C4-2B (cell line): ENCODE measurements around the gene RAD23B.

Source experiments
- H3K27ac ChIP-seq: fragments of 450-650 bp; 2 replicates; pipeline ENCODE4 v1.5.1; 2017
- ZFX ChIP-seq: fragments of 450-650 bp; IDR thresholded peaks from 2 replicates; pipeline ENCODE4 v1.6.1; 2017
- TF ChIP-seq, protein P1 (sequence below): fragments of 450-650 bp; conservative IDR thresholded peaks from 2 replicates; pipeline ENCODE4 v1.5.1; 2017; ENCODE audit warnings: mild to moderate bottlenecking

Gene RAD23B

DNA sequence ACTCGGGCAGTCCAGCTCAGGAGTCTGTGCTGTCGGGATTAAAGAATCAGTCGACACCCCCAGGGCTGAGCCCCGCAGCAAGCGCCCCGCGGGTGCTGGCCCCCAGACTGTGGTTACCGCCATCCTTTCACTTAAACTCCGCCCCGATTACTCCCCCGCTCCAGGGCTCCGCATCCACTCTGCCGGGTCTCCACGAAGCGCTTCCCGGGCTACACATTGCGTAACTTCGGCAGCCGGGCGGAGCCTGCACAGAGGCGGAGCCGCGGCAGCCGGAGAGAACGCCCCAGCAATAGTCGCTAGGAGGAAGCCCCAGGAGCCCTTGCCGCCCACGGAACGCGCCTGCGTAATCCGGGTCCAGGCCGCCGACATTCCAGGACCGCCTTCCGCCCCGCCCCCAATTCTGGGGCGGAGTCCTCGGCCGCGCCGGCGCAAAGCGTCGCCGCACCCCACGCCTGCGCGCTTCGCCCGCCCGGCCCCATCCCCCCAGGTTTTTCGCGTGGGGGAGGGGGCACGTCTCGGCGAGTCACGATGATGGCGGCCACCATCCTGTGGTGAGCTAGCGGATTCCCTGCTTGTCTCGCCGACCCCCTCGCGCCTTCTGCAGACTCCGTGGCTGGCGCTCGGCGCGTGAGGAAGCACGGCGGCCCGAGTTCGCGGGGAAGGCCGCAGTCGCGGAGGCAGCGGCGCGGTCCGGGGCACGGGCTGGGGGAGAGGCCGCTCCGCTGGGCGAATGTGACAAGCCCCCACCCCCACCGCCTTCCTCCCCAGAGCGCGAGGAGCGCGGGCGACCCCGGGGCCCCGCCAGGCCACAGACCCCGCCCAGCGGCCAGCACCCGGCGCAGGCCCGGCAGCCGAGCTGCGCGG is at the start of gene RAD23B:
TSS of gene RAD23B (plus strand) at position 521 of the 864 bp plus-strand sequence. CDS start 351 bp downstream, outside the sequence.
- peak within 1 kb of the TSS; percentile 100 for H3K27ac ChIP-seq
- TF ChIP-seq, protein P1, sequence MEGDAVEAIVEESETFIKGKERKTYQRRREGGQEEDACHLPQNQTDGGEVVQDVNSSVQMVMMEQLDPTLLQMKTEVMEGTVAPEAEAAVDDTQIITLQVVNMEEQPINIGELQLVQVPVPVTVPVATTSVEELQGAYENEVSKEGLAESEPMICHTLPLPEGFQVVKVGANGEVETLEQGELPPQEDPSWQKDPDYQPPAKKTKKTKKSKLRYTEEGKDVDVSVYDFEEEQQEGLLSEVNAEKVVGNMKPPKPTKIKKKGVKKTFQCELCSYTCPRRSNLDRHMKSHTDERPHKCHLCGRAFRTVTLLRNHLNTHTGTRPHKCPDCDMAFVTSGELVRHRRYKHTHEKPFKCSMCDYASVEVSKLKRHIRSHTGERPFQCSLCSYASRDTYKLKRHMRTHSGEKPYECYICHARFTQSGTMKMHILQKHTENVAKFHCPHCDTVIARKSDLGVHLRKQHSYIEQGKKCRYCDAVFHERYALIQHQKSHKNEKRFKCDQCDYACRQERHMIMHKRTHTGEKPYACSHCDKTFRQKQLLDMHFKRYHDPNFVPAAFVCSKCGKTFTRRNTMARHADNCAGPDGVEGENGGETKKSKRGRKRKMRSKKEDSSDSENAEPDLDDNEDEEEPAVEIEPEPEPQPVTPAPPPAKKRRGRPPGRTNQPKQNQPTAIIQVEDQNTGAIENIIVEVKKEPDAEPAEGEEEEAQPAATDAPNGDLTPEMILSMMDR: no peak
- no peak for TF ChIP-seq ZFX

DNA sequence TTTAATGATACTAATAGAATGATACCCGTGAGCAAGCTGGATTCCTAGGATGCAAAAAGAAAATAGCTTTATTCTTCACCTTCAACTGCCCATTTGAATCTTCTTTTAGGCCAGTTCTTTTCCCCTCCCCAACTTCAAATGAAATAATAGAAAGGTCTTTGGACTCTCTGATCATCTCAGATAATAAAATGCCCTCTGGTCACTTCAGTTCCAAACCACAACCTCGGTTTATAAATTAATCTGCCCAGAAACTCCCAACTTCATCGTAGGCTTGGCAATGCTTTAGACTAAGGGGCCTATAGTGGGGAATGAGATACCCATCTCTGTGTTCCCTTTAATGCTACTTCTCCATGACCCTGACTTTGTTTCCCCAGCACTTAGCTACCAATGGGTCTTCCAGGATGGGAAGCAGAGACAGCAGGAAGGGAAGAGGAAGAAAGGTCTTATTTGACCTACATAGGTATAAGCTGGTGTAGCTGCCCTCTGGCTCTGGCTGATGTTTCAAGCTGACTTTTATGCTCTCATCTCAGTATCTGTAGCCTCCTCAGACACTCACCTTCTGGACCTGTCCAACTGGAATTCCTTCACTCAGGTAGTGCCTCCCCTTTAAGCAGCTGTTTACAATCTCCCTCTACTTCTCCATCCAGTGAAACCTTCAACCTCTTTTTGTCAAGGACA is 47.2 kb upstream of the RAD23B start:
- TF ChIP-seq, protein P1: no peak
- no peak for TF ChIP-seq ZFX
- H3K27ac ChIP-seq: no peak overlapping the region

DNA sequence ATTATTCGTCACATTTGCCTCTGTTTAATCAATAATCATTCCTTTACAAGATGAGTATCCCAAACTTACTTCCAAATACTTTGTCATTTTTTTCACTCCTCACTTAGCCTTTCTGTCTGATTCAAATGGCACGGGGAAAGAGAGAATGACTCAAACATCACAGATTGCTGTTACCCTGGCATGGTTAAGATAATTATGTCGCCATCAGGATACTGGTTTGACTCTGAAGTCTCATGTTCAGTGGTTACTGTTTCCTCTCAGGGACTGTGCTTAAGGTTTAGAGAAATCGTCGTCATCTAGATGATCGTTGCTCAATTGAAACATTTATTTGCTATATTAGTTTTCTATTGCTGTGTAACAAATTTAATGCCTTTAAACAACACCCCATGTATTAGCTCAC is 45.2 kb upstream of the RAD23B start:
- no peak overlapping the region for H3K27ac ChIP-seq
- TF ChIP-seq ZFX: no peak

DNA sequence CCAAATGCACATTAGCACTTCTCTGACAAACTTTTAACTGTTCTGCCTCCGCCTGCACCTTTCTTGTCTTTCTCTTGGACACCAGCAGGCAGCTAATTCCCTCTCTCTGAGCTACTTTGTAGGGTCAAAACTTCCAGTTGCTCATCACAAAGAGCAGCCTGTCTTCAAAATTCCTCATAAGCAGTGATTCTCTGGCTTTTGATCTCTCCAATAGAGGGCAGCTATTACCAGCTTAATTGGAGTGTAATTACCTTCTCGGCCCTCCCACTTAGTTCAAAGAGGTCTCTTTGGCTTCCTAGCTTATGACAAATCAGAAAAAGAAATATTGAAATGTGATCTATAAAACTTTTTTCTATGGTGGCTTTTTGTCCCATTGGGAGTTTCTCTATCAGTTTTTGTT is 43.6 kb upstream of the RAD23B start:
- no peak for TF ChIP-seq ZFX
- TF ChIP-seq, protein P1: peak; percentile 35
- H3K27ac ChIP-seq: no peak overlapping the region

DNA sequence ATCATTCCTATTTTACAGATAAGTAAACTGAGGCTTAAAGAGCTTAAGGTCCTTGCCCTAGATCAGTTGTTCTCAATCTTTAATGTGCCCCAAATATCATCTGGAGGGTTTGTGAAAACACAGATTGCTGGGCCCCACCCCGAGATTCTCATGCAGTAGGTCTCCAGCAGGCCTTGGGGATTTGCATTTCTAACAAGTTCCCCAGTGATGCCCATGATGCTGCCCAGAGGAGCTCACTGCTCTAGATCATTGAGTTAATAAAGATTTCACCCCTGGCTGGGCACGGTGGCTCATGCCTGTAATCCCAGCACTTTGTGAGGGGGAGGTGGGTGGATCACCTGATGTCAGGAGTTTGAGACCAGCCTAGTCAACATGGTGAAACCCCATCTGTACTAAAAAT is 42.8 kb upstream of the RAD23B start:
- no peak overlapping the region for H3K27ac ChIP-seq
- TF ChIP-seq, protein P1: no peak
- TF ChIP-seq ZFX: no peak

DNA sequence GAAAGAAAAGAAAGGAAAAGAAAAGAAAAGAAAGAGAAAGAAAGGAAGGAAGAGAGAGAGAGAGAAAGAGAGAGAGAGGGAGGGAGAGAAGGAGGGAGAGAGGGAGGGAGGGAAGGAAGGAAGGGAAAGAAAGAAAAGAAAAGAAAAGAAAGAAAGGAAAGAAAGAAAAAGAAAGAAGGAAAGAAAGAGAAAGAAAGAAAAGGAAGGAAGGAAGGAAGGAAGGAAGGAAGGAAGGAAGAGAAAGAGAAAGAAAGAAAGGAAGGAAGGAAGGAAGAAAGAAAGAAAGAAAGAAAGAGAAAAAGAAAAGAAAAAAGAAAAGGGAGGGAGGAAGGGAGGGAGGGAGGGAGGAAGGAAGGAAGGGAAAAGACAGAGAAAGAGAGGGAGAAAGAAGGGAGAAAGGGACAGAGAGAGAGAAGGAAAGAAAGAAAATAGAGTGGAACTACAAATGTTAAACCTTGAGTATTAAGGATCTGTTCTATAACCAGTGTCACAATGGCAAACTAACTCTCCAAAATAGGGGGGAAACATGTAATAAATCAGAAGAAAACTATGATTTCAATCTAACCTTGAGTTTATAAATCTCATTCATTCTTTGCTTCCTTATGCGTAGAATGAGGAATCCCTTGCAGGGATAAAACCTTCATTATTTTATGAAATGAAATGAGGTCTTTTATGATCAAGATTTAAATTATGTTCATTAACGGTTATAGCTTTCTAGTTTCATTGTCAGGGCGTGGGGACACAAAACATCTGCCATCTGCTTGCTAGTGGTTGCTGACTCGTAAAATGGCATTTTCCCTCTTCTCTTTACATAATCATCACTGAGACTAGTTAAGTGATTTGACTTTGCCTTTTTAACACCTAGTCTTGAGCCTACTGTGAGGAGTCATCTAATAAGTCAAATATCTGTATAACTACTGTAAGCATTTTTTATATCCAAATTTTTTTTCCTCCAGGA is 40.7 kb upstream of the RAD23B start:
- no peak for TF ChIP-seq ZFX
- TF ChIP-seq, protein P1: no peak

DNA sequence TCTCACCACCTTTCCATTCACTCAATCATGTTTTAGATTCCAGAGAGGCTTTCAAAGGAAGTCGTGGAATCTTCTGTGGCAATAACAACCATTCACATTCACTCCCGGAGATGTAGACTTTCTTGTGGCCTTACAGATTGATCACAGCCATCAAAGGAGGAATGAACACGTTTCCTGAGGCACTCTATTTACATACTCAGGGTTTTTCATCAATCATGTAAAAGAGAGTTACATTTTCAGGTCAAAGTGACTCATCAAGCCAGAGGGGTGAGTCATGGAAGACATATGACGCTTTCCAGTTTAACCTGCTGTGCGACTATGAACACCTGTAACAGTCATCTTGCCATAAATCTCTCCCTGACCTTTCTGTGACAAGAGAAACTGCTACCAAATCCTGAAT is 39.3 kb upstream of the RAD23B start:
- no peak overlapping the region for H3K27ac ChIP-seq
- TF ChIP-seq ZFX: no peak
- TF ChIP-seq, protein P1: no peak

More for the DNA sequence above, 40.7 kb upstream of the RAD23B start:
- no peak overlapping the region for H3K27ac ChIP-seq
